Measurements from ENCODE around the gene PDS5A. TPM values are rescaled to one million over a fixed set of nuclear protein-coding genes. Genes with fewer than 3 reads are reported as not detected.
"Not testable (repeated sequence)": the region's sequence is repeated elsewhere in the genome, so short reads cannot be mapped to it uniquely, and the experiment has no call there.

The PDS5A gene
- total RNA-seq, 2 donors from 2014 or later: 84.4 to 150 TPM

DNA sequence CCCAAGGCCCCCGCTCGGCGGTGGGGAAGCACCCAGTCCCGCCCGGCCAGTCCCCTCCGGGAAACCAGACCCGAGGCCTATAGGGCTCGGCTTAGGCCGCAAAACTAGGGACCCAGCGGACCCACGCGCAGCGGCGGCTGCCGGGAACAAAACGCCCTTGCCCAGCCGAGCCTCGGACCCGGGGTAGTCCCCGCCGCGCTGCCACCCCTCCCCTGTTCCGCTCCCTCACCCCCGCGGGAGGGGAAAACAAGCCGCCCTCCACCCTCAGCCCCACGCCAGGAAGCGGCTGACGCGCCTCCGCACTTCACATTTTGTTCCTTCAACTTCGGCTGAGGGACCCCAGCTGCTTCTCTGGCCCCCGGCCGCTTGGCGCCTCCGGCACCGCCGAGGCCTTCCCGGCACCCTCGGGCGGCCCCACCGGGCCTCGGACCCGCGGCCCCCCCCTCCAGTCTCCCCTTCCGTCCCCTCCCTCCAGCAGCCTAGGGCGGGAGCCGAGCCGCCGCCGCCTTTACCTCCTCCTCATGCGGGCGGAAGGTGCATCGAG lies 694 bp downstream of the PDS5A start:
- Mint-ChIP-seq H3K4me1 (ENCODE audit: low read depth in 2 of 2) (peaks cover 26 to 32% of the 10 kb centered on the region in 2 donors), H3K27ac (peak overlapping the region; percentile 80 to 91), H3K36me3 (peaks cover 20% of the 10 kb centered on the region), H3K27me3 (no peaks in the 10 kb centered on the region), H3K4me3 (peak overlapping the region; percentile 93), H3K9me3 (no peaks in the 10 kb centered on the region)
- DNase-seq (ENCODE audit: low spot score) (peak; percentile 77), ATAC-seq (peak; percentile 49 to 52)

GRCh38 chr4:39976141-39976944 lies 1.4 kb downstream of the PDS5A start:
- no peaks in the 10 kb centered on the region for H3K27me3 Mint-ChIP-seq
- peaks cover 26 to 32% of the 10 kb centered on the region in 2 donors for H3K4me1 Mint-ChIP-seq (ENCODE audit: low read depth in 2 of 2)
- peak overlapping the region; percentile 80 to 91 for H3K27ac Mint-ChIP-seq
- DNase-seq (ENCODE audit: low spot score) (peak; percentile 85), ATAC-seq (peak; percentile 50 to 64)
- H3K36me3 Mint-ChIP-seq: peaks cover 20% of the 10 kb centered on the region
- H3K4me3 Mint-ChIP-seq: peak overlapping the region; percentile 93
- no peaks in the 10 kb centered on the region for H3K9me3 Mint-ChIP-seq

- H3K27me3 Mint-ChIP-seq: no peaks in the 10 kb centered on the region
These were observed 2.1 kb downstream of the PDS5A start for GRCh38 chr4:39975488-39976089.

DNA sequence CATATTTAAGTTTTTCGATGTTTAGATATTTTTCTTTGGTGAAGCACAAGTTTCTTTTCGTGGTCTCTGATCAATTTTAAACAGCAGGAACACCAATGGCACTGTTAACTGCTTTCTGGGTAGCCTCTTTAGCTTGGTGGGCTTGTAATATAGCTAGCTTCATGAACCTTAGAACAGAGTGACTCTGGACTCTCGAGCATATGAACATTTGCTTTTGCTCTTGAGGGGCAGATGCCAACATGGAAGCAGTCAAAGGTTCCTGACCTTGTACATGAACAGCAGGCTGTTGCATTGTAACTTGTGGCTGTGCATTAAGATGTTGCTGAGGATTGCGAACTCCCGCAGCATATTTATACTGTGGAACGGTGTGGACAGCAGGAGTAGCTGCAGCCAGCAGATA lies 4.7 kb downstream of the PDS5A start:
- Mint-ChIP-seq H3K36me3 (peaks cover 20% of the 10 kb centered on the region), H3K4me3 (peak overlapping the region; percentile 74), H3K4me1 (ENCODE audit: low read depth in 2 of 2) (peaks cover 38 to 42% of the 10 kb centered on the region in 2 donors), H3K27ac (peak overlapping the region; percentile 53 to 68)
- H3K27me3 Mint-ChIP-seq; DNase-seq (ENCODE audit: low spot score); ATAC-seq; H3K9me3 Mint-ChIP-seq: not testable (repeated sequence)

More at GRCh38 chr4:39975488-39976089, 2.1 kb downstream of the PDS5A start:
- Mint-ChIP-seq H3K4me3 (peak overlapping the region; percentile 93), H3K36me3 (peaks cover 20% of the 10 kb centered on the region), H3K4me1 (ENCODE audit: low read depth in 2 of 2) (peaks cover 32 to 39% of the 10 kb centered on the region in 2 donors), H3K9me3 (no peaks in the 10 kb centered on the region), H3K27ac (peak overlapping the region; percentile 80 to 91)
- ATAC-seq: no peak
- no peak for DNase-seq (ENCODE audit: low spot score)

DNA sequence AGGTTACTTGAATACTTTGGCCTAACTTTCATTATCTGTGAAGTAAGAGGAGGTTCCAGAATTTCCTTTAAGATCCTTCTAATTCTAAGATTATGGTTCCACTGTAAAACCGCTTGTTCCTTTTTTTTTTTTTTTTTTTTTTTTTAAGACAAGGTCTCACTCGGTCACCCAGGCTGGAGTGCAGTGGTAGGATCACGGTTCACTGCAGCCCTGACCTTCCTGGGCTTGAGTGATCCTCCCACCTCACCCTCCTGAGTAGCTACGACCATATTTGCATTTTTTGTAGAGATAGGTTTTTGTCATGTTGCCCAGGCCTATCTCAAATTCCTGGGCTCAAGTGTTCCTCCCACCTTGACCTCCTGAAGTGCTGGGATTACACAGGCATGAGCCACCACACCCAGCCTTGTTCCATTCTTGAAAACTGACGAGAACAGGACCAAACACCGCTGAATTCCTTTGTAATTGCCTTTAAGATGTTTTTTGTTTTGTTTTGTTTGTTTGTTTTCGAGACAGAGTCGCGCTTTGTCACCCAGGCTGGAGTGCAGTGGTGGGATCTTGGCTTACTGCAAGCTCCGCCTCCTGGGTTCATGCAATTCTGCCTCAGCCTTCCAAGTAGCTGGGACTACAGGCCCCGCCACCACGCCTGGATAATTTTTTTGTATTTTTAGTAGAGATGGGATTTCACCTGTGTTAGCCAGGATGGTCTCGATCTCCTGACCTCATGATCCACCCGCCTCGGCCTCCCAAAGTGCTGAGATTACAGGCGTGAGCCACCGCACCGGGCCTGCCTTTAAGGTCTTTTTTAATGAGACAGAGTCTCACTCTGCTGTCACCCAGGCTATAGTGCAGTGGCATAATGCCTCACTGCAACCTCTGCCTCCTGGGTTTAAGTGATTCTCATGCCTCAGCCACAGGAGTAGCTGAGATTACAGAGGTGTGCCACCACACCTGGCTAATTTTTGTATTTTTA lies 6.8 kb downstream of the PDS5A start:
- ATAC-seq (no peak), DNase-seq (ENCODE audit: low spot score) (no peak)
- H3K27ac Mint-ChIP-seq: peak overlapping the region; percentile 60 to 75
- peaks cover 15% of the 10 kb centered on the region for H3K36me3 Mint-ChIP-seq
- no peak overlapping the region for H3K4me3 Mint-ChIP-seq
- no peaks in the 10 kb centered on the region for H3K27me3 Mint-ChIP-seq
- no peaks in the 10 kb centered on the region for H3K9me3 Mint-ChIP-seq
- peaks cover 39 to 41% of the 10 kb centered on the region in 2 donors for H3K4me1 Mint-ChIP-seq (ENCODE audit: low read depth in 2 of 2)

DNA sequence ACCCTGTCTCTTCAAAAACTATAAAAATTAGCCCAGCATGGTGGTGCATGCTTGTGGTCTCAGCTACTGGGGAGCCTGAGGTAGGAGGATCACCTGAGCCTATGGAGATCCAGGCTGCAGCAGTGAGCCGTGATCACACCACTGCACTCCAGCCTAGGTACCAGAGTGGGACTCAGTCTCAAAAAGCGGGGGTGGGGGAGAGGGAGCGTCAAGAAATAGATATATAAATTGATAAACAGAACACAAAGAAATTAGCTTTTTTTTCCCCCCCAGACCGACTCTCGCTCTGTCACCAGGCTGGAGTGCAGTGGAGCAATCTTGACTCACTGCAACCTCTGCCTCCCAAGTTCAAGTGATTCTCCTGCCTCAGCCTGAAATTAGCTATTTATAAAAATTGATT lies 14.1 kb downstream of the PDS5A start:
- DNase-seq (ENCODE audit: low spot score): no peak
- Mint-ChIP-seq H3K36me3 (no peaks in the 10 kb centered on the region), H3K4me1 (ENCODE audit: low read depth in 2 of 2) (peaks cover 23 to 32% of the 10 kb centered on the region in 2 donors), H3K27ac (no peak overlapping the region), H3K27me3 (no peaks in the 10 kb centered on the region), H3K9me3 (no peaks in the 10 kb centered on the region), H3K4me3 (no peak overlapping the region)
- ATAC-seq: no peak

DNA sequence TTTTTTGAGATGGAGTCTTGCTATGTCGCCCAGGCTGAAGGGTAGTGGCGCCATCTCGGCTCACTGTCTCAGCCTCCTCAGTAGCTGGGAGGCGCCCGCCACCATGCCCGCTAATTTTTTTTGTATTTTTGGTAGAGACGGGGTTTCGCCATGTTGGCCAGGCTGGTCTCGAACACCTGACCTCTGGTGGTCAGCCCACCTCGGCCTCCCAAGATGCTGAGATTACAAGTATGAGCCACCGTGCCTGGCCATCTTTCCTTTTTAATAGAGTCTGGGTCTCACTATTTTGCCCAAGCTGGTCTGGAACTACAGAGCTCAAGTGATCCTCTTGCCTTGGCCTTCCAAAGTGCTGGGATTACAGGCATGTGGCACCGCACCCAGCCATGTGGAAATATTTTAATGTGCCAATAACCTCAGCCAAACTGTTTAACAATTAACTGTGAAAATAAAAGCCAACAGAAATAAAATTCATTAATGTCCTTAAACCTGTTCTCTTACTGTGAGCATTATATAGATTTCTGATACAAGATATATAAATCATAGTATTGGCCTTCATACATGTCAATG lies 16.3 kb downstream of the PDS5A start:
- Mint-ChIP-seq H3K27ac (peak overlapping the region in 1 of 2 donors; percentile 68), H3K4me3 (no peak overlapping the region), H3K27me3 (no peaks in the 10 kb centered on the region), H3K36me3 (no peaks in the 10 kb centered on the region), H3K9me3 (no peaks in the 10 kb centered on the region), H3K4me1 (ENCODE audit: low read depth in 2 of 2) (peaks cover 23 to 33% of the 10 kb centered on the region in 2 donors)
- DNase-seq (ENCODE audit: low spot score): no peak
- ATAC-seq: no peak

- H3K4me1 Mint-ChIP-seq (ENCODE audit: low read depth in 2 of 2): peaks cover 27 to 39% of the 10 kb centered on the region in 2 donors
- H3K4me3 Mint-ChIP-seq: no peak overlapping the region
- no peak overlapping the region for H3K27ac Mint-ChIP-seq
These were observed 26.7 kb downstream of the PDS5A start for GRCh38 chr4:39950861-39951481.

GRCh38 chr4:39947963-39948362 lies 29.7 kb downstream of the PDS5A start:
- peaks cover 22 to 31% of the 10 kb centered on the region in 2 donors for H3K4me1 Mint-ChIP-seq (ENCODE audit: low read depth in 2 of 2)
- H3K36me3 Mint-ChIP-seq: no peaks in the 10 kb centered on the region
- no peak for DNase-seq (ENCODE audit: low spot score)
- H3K4me3 Mint-ChIP-seq: no peak overlapping the region
- no peaks in the 10 kb centered on the region for H3K9me3 Mint-ChIP-seq
- no peaks in the 10 kb centered on the region for H3K27me3 Mint-ChIP-seq
- H3K27ac Mint-ChIP-seq: no peak overlapping the region
- no peak for ATAC-seq

More at GRCh38 chr4:39950861-39951481, 26.7 kb downstream of the PDS5A start:
- DNase-seq (ENCODE audit: low spot score) (no peak), ATAC-seq (no peak)
- Mint-ChIP-seq H3K9me3 (no peaks in the 10 kb centered on the region), H3K27me3 (no peaks in the 10 kb centered on the region), H3K36me3 (no peaks in the 10 kb centered on the region)

GRCh38 chr4:39947417-39947816 lies 30.3 kb downstream of the PDS5A start:
- Mint-ChIP-seq H3K4me3 (no peak overlapping the region), H3K9me3 (no peaks in the 10 kb centered on the region), H3K4me1 (ENCODE audit: low read depth in 2 of 2) (peaks cover 27 to 34% of the 10 kb centered on the region in 2 donors), H3K27ac (no peak overlapping the region), H3K27me3 (no peaks in the 10 kb centered on the region), H3K36me3 (no peaks in the 10 kb centered on the region)
- ATAC-seq: no peak
- DNase-seq (ENCODE audit: low spot score): no peak

DNA sequence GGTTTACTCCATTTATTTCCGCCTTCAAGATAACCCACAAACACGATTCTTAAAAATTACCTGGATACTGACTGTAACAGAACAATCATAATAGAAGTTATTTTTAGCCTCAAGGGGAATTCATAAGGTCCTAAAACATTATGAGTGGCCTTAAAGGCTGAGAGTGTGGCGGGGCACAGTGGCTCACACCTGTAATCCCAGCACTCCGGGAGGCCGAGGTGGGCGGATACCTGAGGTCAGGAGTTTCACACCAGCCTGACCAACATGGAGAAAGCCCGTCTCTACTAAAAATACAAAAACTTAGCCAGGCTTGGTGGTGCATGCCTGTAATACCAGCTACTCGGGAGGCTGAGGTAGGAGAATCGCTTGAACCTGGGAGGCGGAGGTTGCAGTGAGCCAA lies 33.5 kb downstream of the PDS5A start:
- peaks cover 37 to 40% of the 10 kb centered on the region in 2 donors for H3K4me1 Mint-ChIP-seq (ENCODE audit: low read depth in 2 of 2)
- H3K27ac Mint-ChIP-seq; DNase-seq (ENCODE audit: low spot score); ATAC-seq; H3K4me3 Mint-ChIP-seq; H3K27me3 Mint-ChIP-seq; H3K36me3 Mint-ChIP-seq; H3K9me3 Mint-ChIP-seq: not testable (repeated sequence)

GRCh38 chr4:39942507-39942906 lies 35.2 kb downstream of the PDS5A start:
- no peak overlapping the region for H3K4me3 Mint-ChIP-seq
- DNase-seq (ENCODE audit: low spot score): no peak
- H3K36me3 Mint-ChIP-seq: no peaks in the 10 kb centered on the region
- no peak overlapping the region for H3K27ac Mint-ChIP-seq
- no peaks in the 10 kb centered on the region for H3K27me3 Mint-ChIP-seq
- no peak for ATAC-seq
- H3K9me3 Mint-ChIP-seq: no peaks in the 10 kb centered on the region
- H3K4me1 Mint-ChIP-seq (ENCODE audit: low read depth in 2 of 2): peaks cover 41% of the 10 kb centered on the region in 2 donors
